H1 (cell line): ENCODE data around the gene SORBS1. TPM values are rescaled to one million over a fixed set of nuclear protein-coding genes. Genes with fewer than 3 reads are reported as not detected.

Experiments
- CTCF ChIA-PET: fragments of 300-600 bp; sonication (Branson Sonifier 250); formaldehyde crosslinking; loops from one replicate; lab custom pipeline; 2021; ENCODE audit not compliant: partially characterized antibody; lab: Charles Lee
- POLR2A ChIA-PET: fragments of 300-600 bp; sonication (Branson Sonifier 250); formaldehyde crosslinking; loops from one replicate; lab custom pipeline; 2021; ENCODE audit warnings: inconsistent platforms; ENCODE audit not compliant: partially characterized antibody; lab: Charles Lee
- DNase-seq, 2 experiments: peaks; one replicate each; pipeline versions ENCODE4 v3.0.0 to v3.0.0-alpha.2; 2010 to 2022; ENCODE audit warnings: low spot score in 2 of 2, low read depth in 1 of 2, mixed read lengths in 1 of 2
- FAIRE-seq: peaks from 2 replicates; lab custom pipeline; 2011; peaks lifted over from hg19 to GRCh38; lab: Jason Lieb, UNC
- H2AFZ ChIP-seq: 2 replicates; pipeline ENCODE4 v1.8.1; 2012; ENCODE audit warnings: low read length, inconsistent platforms
- H2AK5ac ChIP-seq: 2 replicates; pipeline ENCODE4 v1.6.1; 2013; ENCODE audit warnings: low read depth, low read length
- H2BK120ac ChIP-seq: replicated peaks from 2 replicates; pipeline ENCODE3; 2013; ENCODE audit warnings: low read depth, low read length, inconsistent platforms
- H2BK12ac ChIP-seq: 2 replicates; pipeline ENCODE4 v1.6.1; 2013; ENCODE audit warnings: low read depth, low read length
- H2BK15ac ChIP-seq: 2 replicates; pipeline ENCODE4 v1.6.1; 2013; ENCODE audit warnings: low read length
- H2BK20ac ChIP-seq: 2 replicates; pipeline ENCODE4 v1.6.1; 2013; ENCODE audit warnings: low read length
- H2BK5ac ChIP-seq: 2 replicates; pipeline ENCODE4 v1.6.1; 2013; ENCODE audit warnings: low read depth, low read length
- H3K14ac ChIP-seq: 2 replicates; pipeline ENCODE4 v1.6.1; 2013; ENCODE audit warnings: inconsistent platforms; ENCODE audit not compliant: insufficient read length
- H3K18ac ChIP-seq: 2 replicates; pipeline ENCODE4 v1.6.1; 2013; ENCODE audit warnings: low read length; ENCODE audit errors: extremely low read depth
- H3K23ac ChIP-seq: 2 replicates; pipeline ENCODE4 v1.6.1; 2013; ENCODE audit warnings: inconsistent platforms; ENCODE audit not compliant: insufficient read length
- H3K23me2 ChIP-seq: 2 replicates; pipeline ENCODE4 v1.6.1; 2013; ENCODE audit warnings: low read depth, low read length
- H3K27ac ChIP-seq: 2 replicates; pipeline ENCODE4 v1.6.1; 2011; ENCODE audit warnings: low read depth, low read length, inconsistent platforms
- H3K27me3 ChIP-seq, 4 experiments: replicated peaks in 1 of 4; 1 replicate in 1 of 4; 2 replicates in 3 of 4; pipeline versions ENCODE4 v1.6.1 to v1.8.1; 2011 to 2013; ENCODE audit warnings: low read length in 3 of 4, mild to moderate bottlenecking in 3 of 4, inconsistent platforms in 2 of 4, mixed read lengths in 2 of 4, moderate library complexity in 1 of 4; ENCODE audit not compliant: control insufficient read depth in 3 of 4, insufficient read depth in 3 of 4; ENCODE audit errors: extremely low read depth in 1 of 4
- H3K36me3 ChIP-seq, 4 experiments: 2 replicates each; pipeline versions ENCODE4 v1.6.1 to v1.8.1; 2011 to 2013; ENCODE audit warnings: mild to moderate bottlenecking in 4 of 4, low read length in 3 of 4, moderate library complexity in 2 of 4, control low read depth in 1 of 4, inconsistent platforms in 1 of 4; ENCODE audit not compliant: insufficient read depth in 4 of 4, control insufficient read depth in 2 of 4
- H3K4ac ChIP-seq: replicated peaks from 2 replicates; pipeline ENCODE3; 2013; ENCODE audit warnings: low read length, low read depth, mixed read lengths, inconsistent platforms; ENCODE audit not compliant: insufficient read length
- H3K4me1 ChIP-seq, 4 experiments: replicated peaks in 1 of 4; 1 replicate in 1 of 4; 2 replicates in 3 of 4; pipeline versions ENCODE4 v1.6.1 to v1.8.1; 2011 to 2013; ENCODE audit warnings: low read length in 3 of 4, inconsistent platforms in 2 of 4, mixed read lengths in 1 of 4; ENCODE audit not compliant: insufficient read depth in 4 of 4, control insufficient read depth in 3 of 4
- H3K4me2 ChIP-seq, 2 experiments: 2 replicates each; pipeline versions ENCODE4 v1.6.1 to v1.8.1; 2011 to 2013; ENCODE audit warnings: low read depth in 2 of 2, low read length in 2 of 2, control low read depth in 1 of 2, inconsistent platforms in 1 of 2, mild to moderate bottlenecking in 1 of 2; ENCODE audit not compliant: insufficient read depth in 1 of 2
- H3K4me3 ChIP-seq, 4 experiments: fragments of 200-600, 300-600 bp in 1 of 4; sonication (generic), shearing (Covaris generic), sonication (Bioruptor Twin) in 1 of 4; 2 replicates each; pipeline versions ENCODE4 v1.5.1 to v1.8.1; 2011 to 2016; ENCODE audit warnings: low read length in 4 of 4, low read depth in 3 of 4, control low read depth in 2 of 4, inconsistent platforms in 2 of 4, mild to moderate bottlenecking in 2 of 4, mixed read lengths in 1 of 4, moderate library complexity in 1 of 4; ENCODE audit not compliant: insufficient read depth in 2 of 4; ENCODE audit errors: extremely low read depth in 1 of 4
- H3K56ac ChIP-seq: replicated peaks from 2 replicates; pipeline ENCODE3; 2013; ENCODE audit warnings: low read depth, mild to moderate bottlenecking, mixed read lengths, low read length, inconsistent platforms; ENCODE audit not compliant: insufficient read length
- H3K79me1 ChIP-seq: 2 replicates; pipeline ENCODE4 v1.6.1; 2013; ENCODE audit warnings: low read depth, low read length, control low read depth
- H3K79me2 ChIP-seq, 2 experiments: 2 replicates each; pipeline versions ENCODE4 v1.6.1 to v1.8.1; 2012 to 2013; ENCODE audit warnings: low read length in 2 of 2, mild to moderate bottlenecking in 2 of 2, inconsistent platforms in 1 of 2; ENCODE audit not compliant: insufficient read depth in 2 of 2, control insufficient read depth in 1 of 2
- H3K9ac ChIP-seq, 4 experiments: replicated peaks in 1 of 4; 1 replicate in 1 of 4; 2 replicates in 3 of 4; pipeline versions ENCODE4 v1.6.1 to v1.8.1; 2011 to 2013; ENCODE audit warnings: low read depth in 3 of 4, low read length in 3 of 4, control low read depth in 2 of 4, mild to moderate bottlenecking in 2 of 4, moderate library complexity in 2 of 4, inconsistent platforms in 1 of 4; ENCODE audit errors: extremely low read depth in 1 of 4
- H3K9me3 ChIP-seq, 2 experiments: 2 replicates each; pipeline versions ENCODE4 v1.6.1 to v1.8.1; 2012 to 2013; ENCODE audit warnings: mild to moderate bottlenecking in 2 of 2, moderate library complexity in 2 of 2, control low read depth in 1 of 2, inconsistent platforms in 1 of 2, low read depth in 1 of 2, low read length in 1 of 2, mixed read lengths in 1 of 2; ENCODE audit not compliant: insufficient read depth in 2 of 2
- H4K20me1 ChIP-seq, 2 experiments: replicated peaks in 1 of 2; 2 replicates each; pipeline versions ENCODE3 to v1.8.1; 2011 to 2013; ENCODE audit warnings: inconsistent platforms in 2 of 2, low read length in 2 of 2, mild to moderate bottlenecking in 1 of 2; ENCODE audit not compliant: insufficient read depth in 2 of 2, control insufficient read depth in 1 of 2
- H4K5ac ChIP-seq: 2 replicates; pipeline ENCODE4 v1.6.1; 2013; ENCODE audit warnings: low read length, low read depth, mixed read lengths, inconsistent platforms; ENCODE audit not compliant: insufficient read length
- H4K8ac ChIP-seq: 2 replicates; pipeline ENCODE4 v1.8.0; 2013; ENCODE audit warnings: mild to moderate bottlenecking, moderate library complexity, low read length, inconsistent platforms; ENCODE audit not compliant: insufficient read depth; ENCODE audit errors: extremely low read depth
- H4K91ac ChIP-seq: replicated peaks from 2 replicates; pipeline ENCODE3; 2013; ENCODE audit warnings: low read length, mixed read lengths, inconsistent platforms; ENCODE audit not compliant: insufficient read length
- CBX5 ChIP-seq: fragments of 300-800, 300-1000 bp; sonication (generic); IDR thresholded peaks from 2 replicates; pipeline ENCODE4 v1.7.1; 2016; ENCODE audit warnings: antibody characterized with exemption, low read length, low read depth
- EP300 ChIP-seq, 2 experiments: IDR thresholded peaks; 1 replicate in 1 of 2; 2 replicates in 1 of 2; pipeline ENCODE4 v1.6.1; 2011 to 2012; ENCODE audit warnings: low read depth in 2 of 2, low read length in 2 of 2, mild to moderate bottlenecking in 2 of 2, borderline replicate concordance in 1 of 2, inconsistent platforms in 1 of 2, moderate library complexity in 1 of 2
- GTF2F1 ChIP-seq: IDR thresholded peaks from 2 replicates; pipeline ENCODE4 v1.6.1; 2012; ENCODE audit warnings: low read depth, low read length, improper control_type of control experiment, borderline replicate concordance
- PHF8 ChIP-seq: fragments of 200-600 bp; sonication (generic); conservative IDR thresholded peaks from 2 replicates; pipeline ENCODE4 v1.7.1; 2012; ENCODE audit warnings: low read depth, mild to moderate bottlenecking, inconsistent platforms, low read length, moderate library complexity
- POLR2AphosphoS5 ChIP-seq: IDR thresholded peaks from 2 replicates; pipeline ENCODE4 v1.6.1; 2011; ENCODE audit warnings: low read depth, low read length
- SUZ12 ChIP-seq: fragments of 200-600 bp; sonication (generic); IDR thresholded peaks from 2 replicates; pipeline ENCODE4 v1.6.1; 2012; ENCODE audit warnings: mild to moderate bottlenecking, inconsistent platforms, low read length, moderate library complexity, mixed read lengths
- TEAD4 ChIP-seq: IDR thresholded peaks from 2 replicates; pipeline ENCODE4 v1.6.1; 2012; ENCODE audit warnings: low read depth, low read length, inconsistent platforms, mixed read lengths
- WGBS, 2 experiments: shearing (Covaris generic) in 1 of 2; methylation state at CpG; one replicate each; pipeline versions ENCODE4 v1.1.6 to v1.1.7; 2013 to 2015; ENCODE audit warnings: low lambda C conversion rate in 2 of 2, mixed read lengths in 2 of 2, inconsistent platforms in 1 of 2, low coverage in 1 of 2, missing lambda C conversion rate in 1 of 2; ENCODE audit not compliant: insufficient replicate concordance in 2 of 2, insufficient coverage in 1 of 2, insufficient read length in 1 of 2; ENCODE audit errors: extremely low coverage in 1 of 2, missing lambda C conversion rate in 1 of 2; 5-methylcytosine and 5-hydroxymethylcytosine counted together
- polyA plus RNA-seq, 7 experiments: library from polyadenylated mRNA; depleted of rRNA in 3 of 7; stranded (reverse) in 5 of 7; unstranded in 2 of 7; fragments of >200 nt in 5 of 7; fragments of 200-250 nt in 2 of 7; gene quantifications; 1 replicate in 5 of 7; 2 replicates in 1 of 7; 4 replicates in 1 of 7; pipeline versions ENCODE4 v1.2.1 to v1.2.3, GENCODE V29; 2011 to 2013; ENCODE audit warnings: missing spikeins in 2 of 7, mixed read lengths in 2 of 7
- total RNA-seq: library from RNA; stranded (reverse); fragmentation: NEBNext Ultra II Directional; extraction: Animal tissue kit (Norgen Biotek cat#: 25700); gene quantifications from 2 replicates; pipeline ENCODE4 v1.2.1, GENCODE V29; 2021
- TF ChIP-seq, protein P1 (sequence below): IDR thresholded peaks from 2 replicates; pipeline ENCODE4 v1.6.1; 2012; ENCODE audit warnings: inconsistent platforms

Gene SORBS1
- total and polyA plus RNA-seq, 2 of the 8 experiments (the other 6 are each of a cell fraction or from before 2014, with no cell fraction given), result 16.0 to 35.0 TPM

DNA sequence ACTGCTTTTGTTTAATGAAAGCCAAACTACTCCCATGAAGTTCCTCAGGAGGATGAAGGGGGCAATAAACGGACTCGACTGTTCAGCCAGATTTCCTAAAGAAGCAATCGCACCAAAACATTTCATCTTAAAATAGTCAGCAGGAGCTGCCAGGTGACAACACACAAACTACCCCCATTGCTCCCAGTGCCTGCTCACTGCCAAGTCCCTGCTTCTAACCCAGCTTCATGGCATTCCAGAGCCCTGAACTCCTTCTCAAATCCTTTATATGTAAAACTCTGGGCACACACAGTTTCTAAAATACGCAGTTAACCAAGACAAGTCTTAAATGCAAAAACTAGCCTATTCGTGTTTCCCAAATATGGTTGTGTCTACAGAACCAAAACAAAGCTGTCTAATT, 110.0 kb downstream of the SORBS1 start:
- Histone ChIP-seq H3K4ac (no peak overlapping the region), H3K56ac (no peak overlapping the region), H3K27ac (no peak overlapping the region), H2BK5ac (no peak overlapping the region), H4K8ac (no peak overlapping the region), H2AFZ (no peak overlapping the region), H3K23ac (no peak overlapping the region), H3K4me3 (no peak overlapping the region), H3K23me2 (no peaks in the 10 kb centered on the region), H2BK12ac (no peak overlapping the region), H4K5ac (no peak overlapping the region), H2BK15ac (no peak overlapping the region), H4K20me1 (peaks cover 0 to 2% of the 10 kb centered on the region in 2 experiments), H3K4me1 (peaks cover 0 to 10% (median 1%) of the 10 kb centered on the region in 4 experiments; a peak in 4 of 7 replicates), H3K27me3 (no peaks in the 10 kb centered on the region), H3K14ac (no peak overlapping the region), H2BK20ac (no peak overlapping the region), H3K79me1 (no peaks in the 10 kb centered on the region), H2AK5ac (no peak overlapping the region), H4K91ac (no peak overlapping the region), H3K9ac (no peak overlapping the region), H3K36me3 (no peaks in the 10 kb centered on the region), H2BK120ac (no peak overlapping the region), H3K79me2 (peaks cover 0 to 6% of the 10 kb centered on the region in 2 experiments; a peak in 1 of 4 replicates), H3K9me3 (no peaks in the 10 kb centered on the region), H3K18ac (no peak overlapping the region), H3K4me2 (no peak overlapping the region)
- WGBS, 2 experiments, result 74% methylated on average over 5 of the region's 5 CpGs; no CpG with 5 or more reads in 1 of the 2 experiments
- FAIRE-seq (no peak), DNase-seq (no peak)
- CTCF ChIA-PET, result interaction anchor here (0.5 to 20.8 kb wide), 6 partner anchors 9 to 141 kb away, joined by 3 to 284 read pairs (median 5); no protein-coding TSS in a partner anchor
- no peak for TF ChIP-seq GTF2F1
- no peak for TF ChIP-seq SUZ12
- no peak for TF ChIP-seq POLR2AphosphoS5
- no peak for TF ChIP-seq EP300 (IDR thresholded peaks at IDR 0.05; ENCODE audit: borderline replicate concordance in 1 of 2, low read depth in 2 of 2, low read length in 2 of 2)
- no peak for TF ChIP-seq TEAD4
- TF ChIP-seq, protein P1, sequence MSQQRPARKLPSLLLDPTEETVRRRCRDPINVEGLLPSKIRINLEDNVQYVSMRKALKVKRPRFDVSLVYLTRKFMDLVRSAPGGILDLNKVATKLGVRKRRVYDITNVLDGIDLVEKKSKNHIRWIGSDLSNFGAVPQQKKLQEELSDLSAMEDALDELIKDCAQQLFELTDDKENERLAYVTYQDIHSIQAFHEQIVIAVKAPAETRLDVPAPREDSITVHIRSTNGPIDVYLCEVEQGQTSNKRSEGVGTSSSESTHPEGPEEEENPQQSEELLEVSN, result no peak
- no peak for TF ChIP-seq CBX5
- TF ChIP-seq PHF8, result no peak
- POLR2A ChIA-PET, result no interaction called here
